ENCODE results near the gene FCER2.

The FCER2 gene

DNA sequence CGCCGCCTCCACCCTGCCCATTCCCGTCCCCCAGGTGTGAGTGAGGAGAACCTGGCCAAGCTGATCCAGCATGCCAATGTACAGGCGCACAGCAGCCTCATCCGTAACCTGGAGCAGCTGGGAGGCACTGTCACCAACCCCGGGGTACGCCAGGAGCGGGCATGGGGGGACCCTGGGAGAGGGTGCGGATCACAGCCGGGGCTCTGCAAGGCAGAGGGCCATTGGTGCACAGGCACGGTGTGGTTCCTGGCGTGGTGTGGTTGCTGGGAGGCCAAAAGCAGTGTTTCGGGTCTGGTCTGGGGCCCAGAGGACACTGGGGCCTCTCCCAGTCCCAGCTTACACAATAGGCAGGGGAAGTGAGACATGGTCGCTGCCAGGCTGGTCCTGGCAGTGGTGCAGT is 56.8 kb downstream of the FCER2 start:
- no peak for DNase-seq

DNA sequence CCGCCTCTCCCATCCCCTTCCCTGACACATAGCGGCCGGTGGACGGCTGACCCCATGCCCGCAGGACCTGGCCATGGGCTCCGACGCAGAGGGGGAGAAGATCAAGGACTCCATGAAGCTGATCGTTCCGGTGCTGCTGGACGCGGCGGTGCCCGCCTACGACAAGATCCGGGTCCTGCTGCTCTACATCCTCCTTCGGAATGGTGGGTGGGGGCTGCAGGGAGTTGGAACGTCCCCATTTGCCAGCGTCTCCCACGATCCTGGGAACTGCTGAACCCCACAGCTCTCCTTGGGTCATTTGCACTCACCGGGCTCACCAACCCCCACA is 57.4 kb downstream of the FCER2 start:
- DNase-seq, result no peak

DNA sequence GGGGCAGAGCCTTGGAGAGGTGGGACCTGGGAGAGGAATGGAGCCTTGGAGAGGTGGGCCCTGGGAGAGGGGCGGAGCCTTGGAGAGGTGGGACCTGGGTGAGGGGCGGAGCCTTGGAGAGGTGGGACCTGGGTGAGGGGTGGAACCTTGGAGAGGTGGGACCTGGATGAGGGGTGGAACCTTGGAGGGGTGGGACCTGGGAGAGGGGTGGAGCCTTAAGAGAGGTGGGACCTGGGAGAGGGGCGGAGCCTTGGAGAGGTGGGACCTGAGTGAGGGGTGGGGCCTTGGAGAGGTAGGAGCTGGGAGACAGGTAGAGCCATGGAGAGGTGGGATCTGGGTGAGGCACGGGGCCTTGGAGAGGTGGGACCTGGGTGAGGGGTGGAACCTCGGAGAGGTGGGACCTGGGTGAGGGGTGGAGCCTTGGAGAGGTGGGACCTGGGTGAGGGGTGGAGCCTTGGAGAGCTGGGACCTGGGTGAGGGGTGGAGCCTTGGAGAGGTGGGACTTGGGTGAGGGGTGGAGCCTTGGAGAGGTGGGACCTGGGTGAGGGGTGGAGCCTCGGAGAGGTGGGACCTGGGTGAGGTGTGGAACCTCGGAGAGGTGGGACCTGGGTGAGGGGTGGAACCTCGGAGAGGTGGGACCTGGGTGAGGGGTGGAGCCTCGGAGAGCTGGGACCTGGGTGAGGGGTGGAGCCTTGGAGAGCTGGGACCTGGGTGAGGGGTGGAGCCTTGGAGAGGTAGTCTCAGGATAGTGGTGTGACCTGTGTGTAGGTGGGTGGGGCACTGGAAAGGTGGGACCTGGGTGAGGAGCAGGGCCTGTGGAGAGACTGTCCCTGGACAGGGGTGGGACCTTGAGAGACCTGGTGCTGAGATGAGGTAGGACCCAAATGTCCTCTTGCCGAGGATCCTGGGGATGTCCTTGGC is 58.0 kb downstream of the FCER2 start:
- peak; percentile 19 for DNase-seq

DNA sequence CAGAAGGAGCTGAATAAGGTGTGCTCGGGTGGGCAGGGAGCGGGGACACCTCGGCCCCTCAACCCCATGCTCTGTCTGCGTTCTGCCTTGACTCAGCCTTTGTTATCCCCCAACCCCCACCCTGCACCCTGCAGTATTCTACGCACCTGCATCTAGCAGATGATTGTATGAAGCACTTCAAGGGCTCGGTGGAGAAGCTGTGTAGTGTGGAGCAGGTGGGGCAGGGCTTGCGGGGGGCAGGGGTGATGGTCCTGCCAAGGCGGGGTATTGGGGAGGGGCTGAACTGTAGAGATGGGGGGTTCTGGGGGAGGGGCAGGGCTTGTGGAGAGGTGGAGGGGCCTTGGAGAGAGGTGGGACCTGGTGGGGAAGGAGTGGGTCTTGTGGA is 58.9 kb downstream of the FCER2 start:
- DNase-seq, result no peak

DNA sequence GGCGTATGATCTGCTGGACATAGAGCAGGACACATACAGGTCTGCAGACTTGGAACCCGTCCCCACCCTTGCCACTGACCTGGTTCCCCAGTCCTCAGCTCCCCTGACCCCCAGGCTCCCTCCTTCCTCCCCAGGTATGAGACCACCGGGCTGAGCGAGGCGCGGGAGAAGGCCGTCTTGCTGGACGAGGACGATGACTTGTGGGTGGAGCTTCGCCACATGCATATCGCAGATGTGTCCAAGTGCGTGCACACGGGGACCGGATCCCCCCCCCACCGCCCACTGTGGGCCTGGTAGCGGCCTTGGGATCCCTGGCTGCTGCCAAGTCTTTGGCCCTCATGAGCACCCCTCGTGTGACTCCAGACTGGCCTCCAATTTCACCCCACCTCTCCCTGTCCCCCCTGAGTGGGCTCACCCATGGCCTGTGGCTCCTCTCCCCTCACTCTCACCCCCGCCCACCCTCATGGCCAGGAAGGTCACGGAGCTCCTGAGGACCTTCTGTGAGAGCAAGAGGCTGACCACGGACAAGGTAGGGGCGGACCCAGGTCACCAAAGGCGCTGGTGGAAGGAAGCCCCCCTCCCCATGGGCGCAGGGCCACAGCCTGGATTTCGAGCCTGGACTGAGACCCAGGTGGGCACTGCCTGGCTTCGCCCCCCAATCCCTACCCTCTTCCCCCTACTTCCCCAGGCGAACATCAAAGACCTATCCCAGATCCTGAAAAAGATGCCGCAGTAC is 59.5 kb downstream of the FCER2 start:
- no peak for DNase-seq

DNA sequence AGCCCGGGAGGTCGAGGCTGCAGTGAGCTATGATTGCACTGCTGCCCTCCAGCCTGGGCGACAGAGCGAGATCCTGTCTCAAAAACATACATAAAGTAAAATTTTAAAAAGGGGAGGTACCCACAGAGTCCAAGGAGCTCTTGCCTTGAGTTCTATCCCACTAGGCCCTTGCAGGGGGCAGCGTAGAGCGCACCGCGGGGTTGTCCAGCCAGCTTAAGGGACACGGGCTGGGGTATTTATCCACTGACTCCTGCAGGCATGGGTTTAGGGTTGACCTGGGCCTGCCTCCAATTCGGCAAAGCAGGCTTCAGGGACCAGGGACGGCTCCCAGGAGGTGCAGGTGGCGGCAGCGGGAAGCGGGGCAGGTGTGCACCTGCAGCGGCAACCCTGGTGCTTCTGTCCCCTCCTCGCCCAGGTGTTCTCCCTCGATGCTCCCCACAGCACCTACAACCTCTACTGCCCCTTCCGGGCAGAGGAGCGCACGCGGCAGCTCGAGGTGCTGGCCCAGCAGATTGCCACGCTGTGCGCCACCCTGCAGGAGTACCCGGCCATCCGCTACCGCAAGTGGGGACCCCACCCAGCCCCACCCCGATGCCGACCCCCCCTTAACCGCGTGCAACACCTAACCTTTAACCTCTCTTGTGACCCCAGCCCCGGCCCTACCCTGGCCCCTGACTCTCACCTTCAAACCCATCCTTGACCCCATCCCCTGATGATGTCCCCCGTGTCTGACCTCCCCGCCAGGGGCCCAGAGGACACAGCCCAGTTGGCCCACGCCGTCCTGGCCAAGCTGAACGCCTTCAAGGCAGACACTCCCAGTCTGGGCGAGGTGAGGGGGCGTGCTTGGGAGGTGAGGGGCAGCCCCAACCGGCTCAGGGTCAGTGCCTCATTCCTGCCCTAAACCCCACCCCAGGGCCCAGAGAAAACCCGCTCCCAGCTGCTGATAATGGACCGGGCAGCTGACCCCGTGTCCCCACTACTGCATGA is 60.3 kb downstream of the FCER2 start:
- DNase-seq, result no peak

DNA sequence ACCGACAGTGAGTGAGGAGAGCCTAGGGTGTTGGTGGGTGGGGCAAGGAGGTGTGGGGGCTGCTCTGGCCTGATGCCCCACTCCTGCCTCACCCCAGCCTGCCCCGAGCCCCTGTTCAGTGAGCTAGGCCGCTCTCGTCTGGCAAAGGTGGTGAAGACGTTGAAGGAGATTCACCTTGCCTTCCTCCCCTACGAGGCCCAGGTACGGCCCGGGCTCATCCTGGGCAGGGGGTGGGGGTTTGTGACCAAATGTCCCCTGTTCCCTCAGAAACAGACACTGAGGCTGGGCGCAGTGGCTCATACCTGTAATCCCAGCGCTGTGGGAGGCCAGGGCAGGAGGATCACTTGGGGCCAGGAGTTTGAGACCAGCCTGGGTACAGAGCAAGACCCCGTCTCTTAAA is 61.1 kb downstream of the FCER2 start:
- DNase-seq, result no peak

DNA sequence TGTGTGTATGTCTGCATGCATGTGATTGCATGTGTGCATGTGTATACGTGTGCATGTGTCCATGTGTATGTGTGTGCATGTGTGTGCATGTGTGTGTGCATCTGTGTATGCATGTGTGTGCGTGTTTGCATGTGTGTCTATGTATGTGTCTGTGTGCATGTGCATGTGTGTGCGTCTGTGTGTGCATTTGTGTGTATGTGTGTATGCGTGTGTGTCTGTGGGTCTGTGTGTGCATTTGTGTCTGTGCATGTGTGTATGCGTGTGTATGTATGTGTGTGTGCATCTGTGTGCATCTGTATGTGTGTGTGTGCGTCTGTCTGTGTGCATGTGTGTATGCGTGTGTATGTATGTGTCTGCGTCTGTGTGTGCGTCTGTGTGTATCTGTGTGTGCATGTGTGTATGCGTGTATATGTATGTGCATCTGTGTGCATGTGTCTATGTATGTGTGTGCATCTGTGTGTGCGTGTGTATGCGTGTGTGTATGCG is 62.0 kb downstream of the FCER2 start:
- DNase-seq, result no peak

DNA sequence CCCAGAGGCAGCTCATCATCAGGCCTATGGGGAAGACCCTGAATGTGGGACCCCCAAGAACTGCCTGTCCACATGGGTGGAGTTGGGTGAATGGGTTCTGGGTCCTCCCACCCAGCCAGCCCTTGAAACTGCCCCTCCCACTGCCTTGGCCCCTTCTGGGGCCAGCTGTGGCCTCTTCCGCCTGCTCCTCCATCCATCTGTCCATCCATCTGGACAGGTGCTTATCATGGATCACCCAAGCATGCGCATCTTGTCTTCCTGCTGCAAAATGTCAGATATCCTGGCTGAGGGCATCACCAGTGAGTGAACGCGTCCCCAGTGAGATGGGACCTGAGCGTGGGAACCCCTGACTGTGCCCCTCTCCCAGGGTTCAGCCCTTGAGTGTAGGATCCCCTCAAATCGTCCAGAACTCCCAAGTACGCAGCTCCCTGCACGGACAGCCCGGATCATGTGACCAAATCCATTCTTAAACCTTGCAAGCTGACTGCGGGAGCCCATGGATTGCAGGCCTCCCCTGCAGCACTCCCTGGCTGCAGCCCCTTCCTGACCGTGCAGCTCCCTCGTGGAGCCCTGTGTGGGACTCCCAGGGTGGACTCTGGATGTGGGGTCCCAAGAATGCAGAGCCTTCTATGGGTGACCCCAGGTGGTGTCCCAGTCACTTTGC is 63.0 kb downstream of the FCER2 start:
- no peak for DNase-seq
